HG02884 (cell line): ENCODE measurements around the gene SYT15.
"Not testable (repeated sequence)": the region's sequence is repeated elsewhere in the genome, so short reads cannot be mapped to it uniquely, and the experiment has no call there.

ENCODE experiments used
- ATAC-seq: cut with Tn5 transposase; IDR thresholded peaks from one replicate; pipeline ENCODE4 v1.9.1; 2021; ENCODE audit warnings: mild to moderate bottlenecking, moderate library complexity; ENCODE audit not compliant: unreplicated experiment

The SYT15 gene

GRCh38 chr10:46556515-46557318, 22.2 kb upstream of the SYT15 start, which contains the start of gene GPRIN2:
Gene GPRIN2 (minus strand): TSS chr10:46556658. CDS start chr10:46550736, 5,922 bp downstream.
- ATAC-seq: no peak

- no peak for ATAC-seq
Measured at GRCh38 chr10:46557319-46558121, 21.4 kb upstream of the SYT15 start.

- ATAC-seq: no peak
Measured at GRCh38 chr10:46558122-46558391, 20.9 kb upstream of the SYT15 start.

- ATAC-seq: no peak
Measured at GRCh38 chr10:46558392-46559185, 20.3 kb upstream of the SYT15 start.

- no peak for ATAC-seq
Measured at GRCh38 chr10:46559231-46559671, 19.7 kb upstream of the SYT15 start.

- no peak for ATAC-seq
Measured at GRCh38 chr10:46560381-46560780, 18.5 kb upstream of the SYT15 start.

GRCh38 chr10:46560952-46561351, 18.0 kb upstream of the SYT15 start:
- no peak for ATAC-seq

- ATAC-seq: peak; percentile 72
Measured at GRCh38 chr10:46565591-46566332, 13.2 kb upstream of the SYT15 start.

GRCh38 chr10:46567151-46567550, 11.8 kb upstream of the SYT15 start:
- ATAC-seq: not testable (repeated sequence)

- not testable (repeated sequence) for ATAC-seq
Measured at GRCh38 chr10:46570655-46571054, 8.3 kb upstream of the SYT15 start.

- not testable (repeated sequence) for ATAC-seq
Measured at GRCh38 chr10:46572765-46573164, 6.2 kb upstream of the SYT15 start.

GRCh38 chr10:46573314-46573713, 5.6 kb upstream of the SYT15 start:
- ATAC-seq: not testable (repeated sequence)

- ATAC-seq: not testable (repeated sequence)
Measured at GRCh38 chr10:46573884-46574283, 5.0 kb upstream of the SYT15 start.

GRCh38 chr10:46577624-46578473, 1.1 kb upstream of the SYT15 start:
- ATAC-seq: not testable (repeated sequence)

- ATAC-seq: not testable (repeated sequence)
Measured at GRCh38 chr10:46579378-46579777, 450 bp downstream of the SYT15 start.

- ATAC-seq: not testable (repeated sequence)
Measured at GRCh38 chr10:46581997-46582396, 3.1 kb downstream of the SYT15 start.

GRCh38 chr10:46582568-46582967, 3.6 kb downstream of the SYT15 start:
- ATAC-seq: not testable (repeated sequence)

GRCh38 chr10:46584196-46584595, 5.3 kb downstream of the SYT15 start:
- ATAC-seq: not testable (repeated sequence)

- ATAC-seq: not testable (repeated sequence)
Measured at GRCh38 chr10:46585246-46585645, 6.3 kb downstream of the SYT15 start.
